Gastrocnemius medialis (tissue), 4 donors: ENCODE results near the gene CLSTN2. TPM values are rescaled to one million over a fixed set of nuclear protein-coding genes. Genes with fewer than 3 reads are reported as not detected.

ENCODE experiments used
- ATAC-seq, 2 donors: fragments of 150-250 bp; one replicate each; pipeline ENCODE4 v1.9.1; 2016
- DNase-seq, 2 donors: peaks; one replicate each; pipeline ENCODE4 v3.0.0-alpha.2; 2019
- H3K27ac ChIP-seq, 4 donors: fragments of 200-600 bp; sonication (generic); 1 replicate in 1 of 4; 2 replicates in 3 of 4; pipeline ENCODE4 v1.5.1; 2016 to 2018; ENCODE audit warnings: mild to moderate bottlenecking in 2 of 4, moderate library complexity in 1 of 4
- H3K27me3 ChIP-seq, 3 donors: fragments of 200-600 bp; sonication (generic) in 2 of 3; 1 replicate in 1 of 3; 2 replicates in 2 of 3; pipeline versions ENCODE4 v1.5.1 to v1.6.0; 2016 to 2019; ENCODE audit warnings: mild to moderate bottlenecking in 1 of 3, moderate library complexity in 1 of 3
- H3K36me3 ChIP-seq, 2 donors: fragments of 200-600 bp; sonication (generic) in 1 of 2; one replicate each; pipeline ENCODE4 v1.5.1; 2017 to 2018
- H3K4me1 ChIP-seq, 2 donors: fragments of 200-600 bp; sonication (generic) in 1 of 2; one replicate each; pipeline ENCODE4 v1.5.1; 2016 to 2017; ENCODE audit warnings: mild to moderate bottlenecking in 2 of 2
- H3K4me3 ChIP-seq, 4 donors: fragments of 200-600 bp; sonication (generic) in 3 of 4; 1 replicate in 1 of 4; 2 replicates in 3 of 4; pipeline ENCODE4 v1.5.1; 2016 to 2019; ENCODE audit warnings: mild to moderate bottlenecking in 2 of 4
- H3K9me3 ChIP-seq, 3 donors: fragments of 200-600 bp; sonication (generic) in 2 of 3; 1 replicate in 1 of 3; 2 replicates in 2 of 3; pipeline ENCODE4 v1.5.1; 2016 to 2019
- CTCF ChIP-seq, 5 experiments: fragments of 450-650 bp in 3 of 5; fragments of 200-600 bp in 2 of 5; sonication (generic) in 2 of 5; IDR thresholded peaks in 4 of 5; conservative IDR thresholded peaks in 1 of 5; 1 replicate in 4 of 5; 2 replicates in 1 of 5; pipeline ENCODE4 v1.5.1; 2016 to 2019; ENCODE audit warnings: antibody characterized with exemption in 5 of 5, mild to moderate bottlenecking in 3 of 5, moderate library complexity in 3 of 5
- POLR2A ChIP-seq, 2 donors: fragments of 450-650 bp; IDR thresholded peaks; one replicate each; pipeline ENCODE4 v1.6.1; 2017; ENCODE audit warnings: antibody characterized with exemption in 2 of 2, mild to moderate bottlenecking in 2 of 2, moderate library complexity in 2 of 2
- in situ Hi-C, 4 donors: fragments of 200-750 bp; cut with MboI; loops; one replicate each; pipeline versions ENCODE4 v1.15.0 to v1.8.0; 2017; ENCODE audit warnings: low sequenced_read_pairs in 4 of 4
- intact Hi-C: fragments of 100-400 bp; cut with DNase I; formaldehyde crosslinking; loops from one replicate; pipeline ENCODE4 v1.15.1; 2023; ENCODE audit warnings: low total_unique reads
- total RNA-seq, 4 donors: library from RNA; depleted of rRNA; stranded (reverse); fragments of >200 nt; gene quantifications; one replicate each; pipeline versions ENCODE4 v1.1.0 to v1.2.3, GENCODE V29; 2016

Gene CLSTN2
- total RNA-seq, 4 donors from 2014 or later, result 1.1 to 4.9 (median 4.0) TPM

- Histone ChIP-seq H3K27ac (no peak overlapping the region), H3K4me3 (no peak overlapping the region), H3K4me1 (no peaks in the 10 kb centered on the region), H3K9me3 (no peaks in the 10 kb centered on the region), H3K27me3 (no peaks in the 10 kb centered on the region), H3K36me3 (no peaks in the 10 kb centered on the region)
- ATAC-seq (no peak), DNase-seq (no peak)
- TF ChIP-seq CTCF (IDR thresholded peaks at IDR 0.05 in 4 of 5, conservative IDR thresholded peaks at IDR 0.05 in 1 of 5), result no peak
- TF ChIP-seq POLR2A (IDR thresholded peaks at IDR 0.05), result no peak
- in situ Hi-C loops, result no loop called here
- intact Hi-C loops, result no loop called here
Observed at GRCh38 chr3:140424726-140425125, 489.7 kb downstream of the CLSTN2 start.

GRCh38 chr3:140427786-140428185, 492.8 kb downstream of the CLSTN2 start:
- intact Hi-C loops (no loop called here), in situ Hi-C loops (no loop called here)
- no peaks in the 10 kb centered on the region for H3K27me3 ChIP-seq
- H3K4me3 ChIP-seq, result no peak overlapping the region
- H3K9me3 ChIP-seq, result no peaks in the 10 kb centered on the region
- no peak for DNase-seq
- H3K27ac ChIP-seq, result no peak overlapping the region
- no peaks in the 10 kb centered on the region for H3K4me1 ChIP-seq
- no peaks in the 10 kb centered on the region for H3K36me3 ChIP-seq
- no peak for ATAC-seq
- TF ChIP-seq POLR2A (IDR thresholded peaks at IDR 0.05) (no peak), CTCF (IDR thresholded peaks at IDR 0.05 in 4 of 5, conservative IDR thresholded peaks at IDR 0.05 in 1 of 5) (no peak)

GRCh38 chr3:140428380-140428779, 493.4 kb downstream of the CLSTN2 start:
- Histone ChIP-seq H3K27me3 (no peaks in the 10 kb centered on the region), H3K36me3 (no peaks in the 10 kb centered on the region), H3K9me3 (no peaks in the 10 kb centered on the region), H3K4me3 (no peak overlapping the region), H3K4me1 (no peaks in the 10 kb centered on the region), H3K27ac (no peak overlapping the region)
- TF ChIP-seq CTCF (IDR thresholded peaks at IDR 0.05 in 4 of 5, conservative IDR thresholded peaks at IDR 0.05 in 1 of 5), result no peak
- no peak for TF ChIP-seq POLR2A (IDR thresholded peaks at IDR 0.05)
- in situ Hi-C loops, result no loop called here
- DNase-seq (no peak), ATAC-seq (no peak)
- intact Hi-C loops, result no loop called here

- no peak for TF ChIP-seq POLR2A (IDR thresholded peaks at IDR 0.05)
- TF ChIP-seq CTCF (IDR thresholded peaks at IDR 0.05 in 4 of 5, conservative IDR thresholded peaks at IDR 0.05 in 1 of 5), result no peak
- in situ Hi-C loops (no loop called here), intact Hi-C loops (no loop called here)
- Histone ChIP-seq H3K27ac (no peak overlapping the region), H3K9me3 (no peaks in the 10 kb centered on the region), H3K27me3 (no peaks in the 10 kb centered on the region), H3K4me1 (no peaks in the 10 kb centered on the region), H3K4me3 (no peak overlapping the region), H3K36me3 (no peaks in the 10 kb centered on the region)
- DNase-seq (no peak), ATAC-seq (no peak)
Observed at GRCh38 chr3:140429791-140430190, 494.8 kb downstream of the CLSTN2 start.

- no peaks in the 10 kb centered on the region for H3K9me3 ChIP-seq
- H3K4me3 ChIP-seq, result no peak overlapping the region
- no peaks in the 10 kb centered on the region for H3K4me1 ChIP-seq
- in situ Hi-C loops, result no loop called here
- no peaks in the 10 kb centered on the region for H3K36me3 ChIP-seq
- no peaks in the 10 kb centered on the region for H3K27me3 ChIP-seq
- ATAC-seq (no peak), DNase-seq (no peak)
- H3K27ac ChIP-seq, result no peak overlapping the region
- intact Hi-C loops, result no loop called here
- no peak for TF ChIP-seq CTCF (IDR thresholded peaks at IDR 0.05 in 4 of 5, conservative IDR thresholded peaks at IDR 0.05 in 1 of 5)
- no peak for TF ChIP-seq POLR2A (IDR thresholded peaks at IDR 0.05)
Observed at GRCh38 chr3:140430494-140430893, 495.5 kb downstream of the CLSTN2 start.
